ENCODE data around the gene C1orf159.

DNA sequence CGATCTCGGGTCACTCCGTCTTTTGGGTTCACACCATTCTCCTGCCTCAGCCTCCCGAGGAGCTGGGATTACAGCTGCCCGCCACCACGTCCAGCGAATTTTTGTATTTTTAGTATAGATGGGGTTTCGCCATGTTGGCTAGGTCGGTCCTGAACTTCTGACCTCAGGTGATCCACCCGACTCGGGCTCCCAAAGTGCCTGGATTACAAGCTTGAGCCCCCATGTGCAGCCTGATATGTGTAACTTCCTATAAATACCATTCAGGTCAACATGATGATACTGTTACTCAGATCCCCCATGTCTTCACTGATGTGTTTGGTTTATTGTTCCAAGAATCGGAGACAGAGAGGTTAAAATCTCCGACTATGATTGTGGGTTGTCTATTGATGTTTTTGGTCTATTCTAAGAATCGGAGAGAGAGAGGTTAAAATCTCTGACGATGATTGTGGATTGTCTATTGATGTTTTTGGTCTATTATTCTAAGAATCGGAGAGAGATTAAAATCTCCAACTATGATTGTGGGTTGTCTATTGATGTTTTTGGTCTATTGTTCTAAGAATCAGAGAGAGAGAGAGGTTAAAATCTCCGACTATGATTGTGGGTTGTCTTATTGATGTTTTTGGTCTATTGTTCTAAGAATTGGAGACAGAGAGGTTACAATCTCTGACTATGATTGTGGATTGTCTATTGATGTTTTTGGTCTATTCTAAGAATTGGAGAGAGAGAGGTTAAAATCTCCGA lies 17.0 kb downstream of the C1orf159 start:
- TF ChIP-seq CTCF (conservative IDR thresholded peaks at IDR 0.05 in 1 of 2, IDR thresholded peaks at IDR 0.05 in 1 of 2; ENCODE audit: low read depth in 1 of 2, low read length in 2 of 2) (no peak), EZH2 (IDR thresholded peaks at IDR 0.05; ENCODE audit: low read length, missing control alignments) (no peak)
